Measurements from ENCODE around the gene RTP4.
"Not testable (repeated sequence)": the region's sequence is repeated elsewhere in the genome, so short reads cannot be mapped to it uniquely, and the experiment has no call there.

The RTP4 gene

GRCh38 chr3:187375581-187375980 lies 7.4 kb downstream of the RTP4 start:
- no peak for DNase-seq

- no peak for DNase-seq
These were observed 9.7 kb downstream of the RTP4 start for GRCh38 chr3:187377842-187378241.

- no peak for DNase-seq
These were observed 14.5 kb downstream of the RTP4 start for GRCh38 chr3:187382609-187383151.

GRCh38 chr3:187383246-187383645 lies 15.1 kb downstream of the RTP4 start:
- no peak for DNase-seq

GRCh38 chr3:187385296-187385695 lies 17.1 kb downstream of the RTP4 start:
- DNase-seq, result no peak

- DNase-seq, result no peak
These were observed 28.5 kb downstream of the RTP4 start for GRCh38 chr3:187396661-187397060.

GRCh38 chr3:187398955-187399354 lies 30.8 kb downstream of the RTP4 start:
- DNase-seq, result no peak

GRCh38 chr3:187400756-187401155 lies 32.6 kb downstream of the RTP4 start:
- DNase-seq, result no peak

GRCh38 chr3:187401856-187402255 lies 33.7 kb downstream of the RTP4 start:
- DNase-seq, result no peak

- no peak for DNase-seq
These were observed 35.6 kb downstream of the RTP4 start for GRCh38 chr3:187403768-187404288.

- no peak for DNase-seq
These were observed 38.7 kb downstream of the RTP4 start for GRCh38 chr3:187406927-187407326.

GRCh38 chr3:187411991-187412781 lies 44.0 kb downstream of the RTP4 start:
- DNase-seq, result not testable (repeated sequence)

All from NCI-H146 (cell line).